Stimulated activated CD8-positive, alpha-beta memory T cell treated with anti-CD3 and anti-CD28 coated beads, Interleukin-4, amount 100 ng/mL, for 24 hours (primary cell): ENCODE data around the gene PPP1R14C.

Source experiments
- DNase-seq: peaks from one replicate; pipeline ENCODE4 v3.0.0-alpha.2; 2020; ENCODE audit warnings: low read depth

PPP1R14C gene

DNA sequence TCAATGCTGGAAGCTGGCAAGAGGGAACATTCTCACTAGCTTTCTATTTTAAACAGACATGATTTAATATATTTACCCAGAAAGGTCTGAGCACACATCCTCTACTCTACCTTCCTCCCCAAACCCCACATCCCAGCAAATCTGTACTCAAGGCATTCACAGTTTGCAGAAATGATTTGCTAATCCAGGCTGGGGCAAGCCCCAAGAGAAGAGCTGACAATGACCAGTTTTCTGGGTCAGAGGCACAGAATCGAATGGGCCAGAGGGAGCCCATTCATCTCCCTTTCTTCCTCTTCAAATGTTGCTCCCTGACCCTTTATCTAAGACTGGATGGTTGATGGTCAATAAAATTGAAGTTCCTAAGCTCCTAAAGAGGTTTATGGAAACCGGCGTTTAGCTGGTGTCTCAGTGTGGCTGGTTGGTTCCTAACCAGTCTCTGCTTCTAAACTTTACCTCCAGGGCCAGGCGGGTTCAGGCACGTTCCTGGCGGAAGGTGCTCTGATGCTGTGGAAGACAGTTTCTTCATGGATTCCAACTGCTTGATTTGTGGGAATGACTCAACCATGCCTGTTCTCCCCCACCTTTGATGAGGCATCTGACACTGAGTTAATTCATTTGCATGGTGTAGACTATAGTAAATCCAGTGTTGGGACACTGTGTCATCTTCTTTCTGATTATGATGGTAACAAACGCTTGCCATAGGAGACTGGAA lies 129.6 kb downstream of the PPP1R14C start:
- no peak for DNase-seq

DNA sequence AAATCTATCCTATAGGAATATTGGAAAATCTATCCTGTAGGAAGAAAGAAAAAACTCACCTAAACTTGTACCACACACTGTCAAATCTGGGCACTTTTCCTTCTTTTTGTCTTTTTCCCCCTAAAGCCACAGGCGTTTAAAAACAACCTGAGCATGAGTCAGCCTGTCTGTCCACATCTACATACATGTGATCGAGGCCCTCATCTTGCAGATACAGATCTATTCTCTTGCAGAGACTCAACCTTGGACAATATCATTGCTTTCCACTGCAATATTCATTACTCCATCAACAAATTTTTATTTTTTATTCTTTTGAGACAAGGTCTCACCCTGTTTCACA lies 130.1 kb downstream of the PPP1R14C start:
- no peak for DNase-seq

DNA sequence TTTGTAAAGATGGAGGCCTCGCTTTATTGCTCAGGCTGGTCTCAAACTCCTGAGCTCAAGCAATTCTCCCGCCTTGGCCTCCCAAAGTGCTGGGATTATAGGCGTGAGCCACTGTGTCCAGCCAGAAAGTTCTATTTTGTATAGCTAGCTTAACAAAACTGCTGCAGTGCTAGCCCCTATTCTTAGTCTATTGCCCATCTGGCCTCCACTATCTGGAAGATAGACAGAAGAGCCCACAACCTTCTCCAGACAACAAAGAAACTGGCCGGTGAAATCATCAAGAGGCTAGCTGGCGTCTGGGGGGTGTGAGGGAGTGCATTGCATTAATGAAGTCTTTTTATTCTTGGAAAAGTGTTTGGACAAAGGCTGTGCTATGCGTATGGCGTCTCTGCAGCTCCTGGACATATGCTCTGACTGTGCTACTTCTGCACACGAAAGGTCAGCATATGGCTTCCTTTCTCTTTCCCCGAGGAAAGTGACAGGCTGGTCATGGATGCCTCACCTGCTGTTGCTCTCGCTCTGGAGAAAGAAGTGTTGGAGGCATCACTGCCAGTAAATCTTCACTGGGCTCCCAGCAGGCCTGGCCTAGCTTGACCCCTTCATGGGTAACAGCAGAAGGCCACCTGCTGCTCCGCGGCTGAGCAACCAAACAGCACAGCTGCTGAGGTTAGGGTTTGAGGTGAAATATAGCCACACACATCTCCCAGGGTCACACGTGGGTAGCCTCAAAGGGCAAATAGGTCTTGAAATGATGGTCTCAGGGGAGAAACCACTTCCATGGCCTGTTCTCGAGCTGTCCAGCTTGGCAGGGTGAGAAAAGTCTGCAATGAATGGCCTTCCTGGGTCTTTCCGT lies 130.8 kb downstream of the PPP1R14C start:
- no peak for DNase-seq

DNA sequence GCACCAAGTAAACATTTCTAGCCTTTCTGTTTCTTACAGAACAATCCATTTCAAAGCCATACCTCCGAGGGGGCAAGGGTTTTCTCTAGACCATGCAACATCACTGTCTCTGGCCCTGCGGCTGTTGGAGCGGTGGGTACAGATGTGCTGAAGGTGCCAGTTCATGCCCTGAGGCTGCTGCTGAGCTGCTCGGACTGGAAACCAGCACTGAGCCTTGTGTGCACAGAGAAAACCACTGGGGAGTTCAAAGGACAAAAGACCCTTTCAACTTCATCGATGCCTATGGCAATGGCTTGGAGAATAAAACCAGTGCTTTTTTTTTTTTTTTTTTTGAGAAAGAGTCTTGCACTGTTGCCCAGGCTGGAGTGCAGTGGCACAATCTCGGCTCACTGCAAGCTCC lies 132.6 kb downstream of the PPP1R14C start:
- DNase-seq = no peak

DNA sequence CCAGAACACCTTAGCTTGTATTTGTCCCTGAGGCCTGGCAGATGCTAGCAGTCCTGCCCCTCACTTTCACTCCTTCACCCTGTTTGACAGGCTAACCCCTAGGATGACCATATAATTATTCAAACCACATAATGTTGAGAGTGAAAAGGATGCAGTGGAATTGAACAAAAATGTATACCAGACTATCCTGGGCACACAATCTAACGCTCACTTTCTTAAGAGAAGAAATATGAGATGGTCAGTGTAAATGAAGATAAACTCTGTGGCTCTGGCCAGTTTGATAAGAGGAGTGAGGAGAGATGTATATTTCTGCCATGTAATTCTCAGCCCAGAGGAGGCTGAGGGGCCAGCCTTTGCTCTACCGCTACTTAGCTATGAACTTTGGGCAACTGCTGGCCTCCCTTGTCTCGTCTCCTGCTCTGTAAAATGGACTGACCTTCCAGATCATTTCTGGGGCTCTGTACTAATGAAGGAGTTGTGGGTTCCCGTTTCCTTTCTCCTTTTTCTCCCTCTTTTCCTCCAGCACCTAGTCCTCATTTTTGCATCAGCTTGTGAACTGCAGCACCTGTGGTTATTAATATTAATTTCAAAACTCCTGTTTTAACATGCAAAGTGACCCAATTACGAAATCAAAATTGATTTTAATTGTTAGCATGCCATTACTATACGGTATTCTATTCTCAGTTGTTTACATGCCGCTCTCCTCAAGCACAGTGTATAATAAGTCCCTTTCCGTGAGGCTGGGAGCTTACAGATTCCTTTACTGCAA lies 133.5 kb downstream of the PPP1R14C start:
- DNase-seq = no peak

DNA sequence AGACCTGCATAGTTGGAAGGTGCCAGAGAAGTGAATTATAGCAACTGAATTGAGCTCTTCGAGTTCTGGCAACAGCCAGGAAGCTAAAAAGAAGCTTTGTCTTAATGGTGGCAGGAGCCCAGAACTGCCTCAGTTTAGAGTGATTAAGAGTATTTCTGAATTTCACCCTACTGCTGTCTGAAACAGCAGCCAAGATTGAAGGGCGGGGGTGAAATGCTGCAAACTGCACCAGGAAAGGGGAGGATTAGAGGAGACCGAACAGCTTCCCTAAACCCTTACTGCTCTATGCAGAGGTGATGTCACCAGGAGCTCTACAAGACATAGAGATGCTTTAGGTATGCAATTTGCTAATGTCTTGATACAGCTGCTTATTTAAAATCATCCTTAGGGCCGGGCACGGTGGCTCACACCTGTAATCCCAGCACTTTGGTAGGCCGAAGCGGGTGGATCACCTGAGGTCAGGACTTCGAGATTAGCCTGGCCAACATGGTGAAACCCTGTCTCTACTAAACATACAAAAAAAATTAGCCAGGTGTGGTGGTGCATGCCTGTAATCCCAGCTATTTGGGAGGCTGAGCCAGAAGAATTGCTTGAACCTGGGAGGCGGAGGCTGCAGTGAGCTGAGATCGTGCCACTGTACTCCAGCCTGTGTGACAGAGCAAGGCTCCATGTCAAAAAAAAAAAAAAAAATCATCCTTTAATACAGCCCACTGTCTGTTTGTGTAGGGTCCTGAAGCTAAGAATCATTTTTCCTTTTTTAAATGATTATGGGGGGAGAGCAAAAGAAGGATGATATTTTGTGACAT lies 134.3 kb downstream of the PPP1R14C start:
- no peak for DNase-seq

DNA sequence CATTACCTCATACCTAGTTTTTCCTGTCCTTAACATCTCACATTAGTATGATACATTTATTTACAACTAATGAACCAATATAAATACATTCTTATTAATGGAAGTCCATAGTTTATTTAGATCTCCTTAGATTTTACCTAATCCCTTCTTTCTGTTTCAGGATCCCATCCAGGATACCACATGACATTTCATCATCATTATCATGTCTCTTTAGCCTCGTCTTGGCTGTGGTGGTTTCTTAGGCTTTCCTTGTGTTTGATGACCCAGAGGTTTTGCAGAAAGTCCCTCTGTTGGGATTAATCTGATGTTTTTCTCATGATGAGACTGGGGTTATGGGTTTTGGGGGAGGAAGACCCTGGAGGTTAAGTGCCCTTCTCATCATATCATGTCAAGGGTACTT lies 136.7 kb downstream of the PPP1R14C start:
- DNase-seq = no peak

DNA sequence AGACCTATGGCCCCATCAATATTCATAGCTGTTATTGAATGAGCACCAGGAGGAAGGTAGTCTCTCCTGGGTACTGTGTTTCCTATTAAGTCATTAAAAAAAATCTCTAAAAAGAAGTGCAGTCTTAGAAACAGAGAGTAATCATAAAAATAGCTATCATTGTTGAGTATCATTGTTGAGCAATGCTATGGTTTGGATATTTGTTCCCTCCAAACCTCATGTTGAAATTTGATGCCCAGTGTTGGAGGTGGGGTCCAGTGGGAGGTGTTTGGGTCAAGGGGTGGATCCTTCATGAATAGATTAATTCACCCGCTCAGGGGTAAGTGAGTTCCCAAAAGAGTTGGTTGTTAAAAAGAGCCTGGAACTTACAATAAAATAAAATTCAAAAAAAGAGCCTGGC lies 137.9 kb downstream of the PPP1R14C start:
- no peak for DNase-seq

DNA sequence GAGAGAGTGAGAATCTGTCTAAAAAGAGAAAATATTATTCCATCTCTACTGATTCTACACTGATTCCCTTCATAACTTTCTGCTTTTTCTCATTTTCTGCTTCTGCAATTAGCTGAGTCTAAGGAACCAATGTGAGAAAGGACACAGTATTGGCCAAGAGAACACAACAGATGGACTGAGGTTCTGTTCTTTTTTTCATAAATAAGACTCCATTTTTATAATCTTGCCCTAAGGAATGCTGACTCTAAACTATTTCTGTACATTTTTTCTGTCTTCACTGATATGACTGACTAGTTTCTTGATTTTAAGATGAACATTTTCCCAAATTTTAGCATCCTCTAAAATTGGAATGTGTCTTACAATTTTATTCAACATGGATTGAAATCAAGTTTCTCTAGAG lies 138.9 kb downstream of the PPP1R14C start:
- no peak for DNase-seq

DNA sequence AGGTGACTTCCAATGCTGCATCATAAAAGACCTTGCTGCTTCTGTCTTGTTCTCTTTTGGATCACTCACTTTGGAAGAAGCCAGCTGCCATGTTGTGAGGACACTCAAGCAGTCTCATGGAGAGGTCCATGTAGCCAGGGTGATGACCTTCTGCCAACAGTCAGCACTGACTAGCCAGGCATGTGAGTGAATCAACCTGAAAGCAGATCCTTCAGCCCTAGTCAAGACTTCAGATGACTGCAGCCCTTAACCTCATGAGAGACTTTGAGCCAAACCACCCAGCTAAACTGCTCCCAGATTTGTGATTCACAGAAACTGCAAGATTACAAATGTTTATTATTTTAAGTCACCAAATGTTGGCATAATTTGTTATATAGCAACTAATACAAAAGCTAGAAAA lies 140.0 kb downstream of the PPP1R14C start:
- DNase-seq = no peak

DNA sequence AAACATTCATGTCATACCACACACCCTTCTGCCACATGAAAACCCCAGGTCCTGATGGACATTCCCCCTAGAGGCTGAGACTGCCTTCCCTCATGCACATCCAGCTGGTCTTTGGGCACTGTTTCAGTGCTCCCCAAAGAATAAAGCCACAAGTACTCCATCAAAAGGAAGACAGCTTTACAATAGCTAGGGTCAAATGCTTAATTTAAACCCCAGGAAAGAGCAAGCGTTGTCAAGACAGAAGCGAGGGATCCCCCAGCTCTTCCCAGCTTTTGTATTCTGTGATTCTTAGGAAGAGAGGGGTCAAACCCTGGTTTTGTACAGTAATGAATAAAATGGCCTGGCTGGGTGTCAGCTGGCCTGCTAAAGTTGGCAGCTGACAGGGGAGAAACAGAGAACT lies 143.6 kb downstream of the PPP1R14C start:
- DNase-seq = no peak

DNA sequence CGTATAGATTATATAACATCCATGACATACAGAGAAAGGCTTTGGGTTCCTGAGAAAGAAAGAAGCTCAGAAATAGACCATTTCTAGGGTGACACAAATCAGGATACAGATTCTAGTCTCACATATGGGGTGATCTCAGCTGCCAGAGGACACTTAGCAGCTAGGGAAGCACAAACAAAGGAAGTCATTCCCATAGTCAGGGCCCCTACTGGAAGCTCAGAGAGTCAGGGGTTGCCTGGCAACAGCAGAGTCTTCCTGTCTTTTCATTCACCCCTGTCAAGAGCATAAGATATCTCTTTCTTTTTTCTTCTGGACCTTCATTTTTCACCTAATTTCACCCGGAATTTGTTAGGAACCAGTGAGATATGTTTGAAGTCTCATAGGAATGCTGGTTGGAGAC lies 144.1 kb downstream of the PPP1R14C start:
- DNase-seq = no peak

DNA sequence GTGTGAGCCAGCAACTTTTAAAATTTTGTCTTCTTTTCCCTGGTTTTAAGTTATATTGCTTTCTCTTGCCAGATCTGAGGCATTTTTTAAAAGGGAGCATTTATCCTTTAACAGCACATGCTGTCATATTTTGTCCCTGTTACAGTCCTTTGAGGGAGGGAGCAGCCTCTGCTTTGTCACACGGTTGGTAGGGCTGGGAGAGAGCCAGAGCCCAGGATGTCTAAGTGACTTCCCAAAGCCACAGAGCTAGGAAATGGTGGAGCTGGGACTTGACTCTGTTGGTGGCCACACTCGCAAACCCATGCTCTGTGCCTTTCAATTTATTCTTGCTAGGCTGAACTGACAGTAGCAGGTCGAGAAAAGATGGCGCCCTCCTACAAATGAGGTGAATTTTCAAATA lies 145.6 kb downstream of the PPP1R14C start:
- DNase-seq = no peak

DNA sequence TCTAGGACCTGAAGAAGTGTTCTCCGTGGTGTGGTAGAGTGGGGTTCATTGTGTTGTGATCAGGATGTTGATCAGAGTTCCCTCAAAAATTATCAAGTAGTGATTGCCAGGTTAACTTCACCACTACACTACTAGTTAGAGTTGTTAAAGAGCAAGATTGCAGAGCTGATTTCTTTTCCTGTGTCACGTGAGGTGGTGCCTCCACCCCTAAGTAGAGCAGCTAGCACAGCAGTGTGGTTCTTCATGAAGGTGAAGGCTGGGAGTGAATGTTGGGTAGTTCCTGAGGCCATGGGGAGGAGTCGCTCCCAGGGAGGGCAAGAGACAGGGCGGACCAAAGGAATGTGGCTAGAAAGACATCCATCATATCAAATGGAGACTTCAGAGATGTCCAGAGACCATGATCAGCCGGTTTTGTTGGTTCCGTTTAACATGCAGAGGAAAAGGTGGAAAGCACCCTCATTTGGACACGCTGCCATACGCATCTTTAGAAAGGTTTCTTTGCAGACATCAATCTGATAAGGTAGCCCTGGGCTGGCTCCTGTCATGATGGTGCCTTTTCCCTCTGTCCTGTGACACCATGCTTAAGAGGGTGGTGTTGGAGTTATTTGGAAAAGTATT lies 146.7 kb downstream of the PPP1R14C start:
- no peak for DNase-seq

DNA sequence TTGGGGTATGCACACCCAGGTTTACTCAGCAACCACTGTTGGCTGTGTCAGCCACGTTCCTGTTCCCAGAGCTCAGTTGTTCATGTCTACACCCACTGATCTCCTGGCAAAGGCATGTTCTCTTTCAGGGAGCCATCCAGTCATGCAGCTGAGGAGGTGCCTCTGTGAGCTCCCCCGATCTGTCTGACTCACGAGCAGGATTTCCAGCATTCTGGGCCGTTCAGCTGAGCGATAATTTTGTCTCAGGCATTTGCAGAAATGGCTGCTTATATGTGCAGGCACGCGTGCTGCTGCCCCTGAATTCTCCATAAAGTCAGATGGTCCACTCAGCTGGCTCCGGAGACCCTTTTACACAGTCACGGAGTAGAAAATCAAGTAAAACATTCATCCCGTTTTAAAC lies 147.6 kb downstream of the PPP1R14C start:
- no peak for DNase-seq

DNA sequence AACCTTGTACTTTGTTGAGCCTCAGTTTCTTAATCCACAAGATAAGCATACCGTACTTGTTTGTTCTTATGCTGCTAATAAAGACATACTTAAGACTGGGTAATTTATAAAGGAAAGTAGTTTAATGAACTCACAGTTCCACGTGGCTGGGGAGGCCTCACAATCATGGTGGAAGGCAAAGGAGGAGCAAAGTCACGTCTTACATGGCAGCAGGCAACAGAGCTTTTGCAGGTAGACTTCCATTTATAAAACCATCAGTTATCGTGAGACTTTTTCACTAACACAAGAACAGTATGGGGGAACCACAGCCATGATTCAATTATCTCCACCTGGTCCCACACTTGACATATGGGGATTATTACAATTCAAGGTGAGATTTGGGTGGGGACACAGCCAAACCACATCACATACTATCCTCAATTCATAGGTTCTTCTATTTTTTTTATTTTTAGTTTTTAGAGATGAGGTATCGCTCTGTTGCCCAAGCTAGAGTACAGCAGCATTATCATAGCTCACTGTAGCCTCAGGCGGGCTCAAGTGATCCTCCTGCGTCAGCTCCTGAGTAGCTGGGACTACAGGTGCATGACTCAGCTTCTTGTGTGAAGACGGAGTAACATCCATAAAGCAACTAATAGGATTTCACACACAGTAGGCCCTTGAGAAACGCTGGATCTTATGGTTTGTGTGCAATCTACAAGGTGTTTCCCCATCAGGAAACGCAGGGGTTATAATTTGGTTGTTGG lies 149.3 kb downstream of the PPP1R14C start:
- no peak for DNase-seq

DNA sequence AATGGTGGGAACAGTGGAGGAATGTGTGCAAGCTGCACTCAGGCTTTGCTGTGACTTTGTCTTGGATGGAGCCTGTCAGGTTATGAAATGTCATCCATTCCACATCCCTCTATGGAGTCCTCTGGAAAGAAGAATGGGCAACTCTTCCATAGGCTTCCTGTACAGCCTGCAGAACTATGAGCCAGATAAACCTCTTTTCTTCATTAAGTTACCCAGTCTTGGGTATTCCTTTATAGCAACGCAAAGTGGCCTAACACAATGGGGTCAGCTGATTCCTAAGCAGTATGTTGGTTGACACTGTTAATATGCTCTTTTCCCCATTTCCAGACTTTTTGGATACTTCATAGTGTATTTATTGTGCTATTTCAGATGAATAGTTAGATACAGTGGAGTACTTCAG lies 150.2 kb downstream of the PPP1R14C start:
- DNase-seq = no peak

DNA sequence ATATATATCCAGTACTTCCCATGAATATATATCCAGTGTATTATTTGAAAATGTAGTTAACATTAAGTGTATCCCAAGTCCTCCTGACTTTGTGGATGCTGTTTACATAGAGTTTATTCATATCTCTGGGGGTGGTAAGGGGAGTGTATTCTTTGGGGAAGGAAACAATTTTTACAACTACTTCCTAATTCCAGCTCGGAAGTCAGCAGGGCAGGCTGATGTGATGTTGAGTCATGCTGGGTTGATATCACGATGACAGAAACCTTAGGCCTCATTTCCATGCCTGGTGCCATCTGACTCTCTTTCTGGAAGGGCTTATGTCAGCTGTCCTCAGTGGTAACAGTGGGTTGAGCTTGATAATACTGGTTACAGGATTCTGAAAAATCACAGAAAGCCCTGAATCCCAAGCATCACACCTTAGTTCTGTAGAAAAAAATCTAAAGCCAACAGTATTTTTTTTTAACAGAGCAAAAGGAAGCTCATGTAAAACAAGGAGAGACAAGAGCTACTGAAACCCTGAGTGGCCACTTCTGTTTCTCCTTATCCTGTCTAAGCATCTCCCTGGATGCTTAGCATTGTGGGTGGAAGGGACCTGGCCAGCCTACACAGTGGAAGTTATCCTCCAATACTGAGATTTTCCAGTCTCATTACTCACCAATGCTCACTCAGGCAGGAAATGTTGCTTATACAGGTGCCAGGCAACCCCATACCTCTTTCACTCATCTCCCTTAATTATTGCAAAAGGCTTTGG lies 150.8 kb downstream of the PPP1R14C start:
- no peak for DNase-seq

DNA sequence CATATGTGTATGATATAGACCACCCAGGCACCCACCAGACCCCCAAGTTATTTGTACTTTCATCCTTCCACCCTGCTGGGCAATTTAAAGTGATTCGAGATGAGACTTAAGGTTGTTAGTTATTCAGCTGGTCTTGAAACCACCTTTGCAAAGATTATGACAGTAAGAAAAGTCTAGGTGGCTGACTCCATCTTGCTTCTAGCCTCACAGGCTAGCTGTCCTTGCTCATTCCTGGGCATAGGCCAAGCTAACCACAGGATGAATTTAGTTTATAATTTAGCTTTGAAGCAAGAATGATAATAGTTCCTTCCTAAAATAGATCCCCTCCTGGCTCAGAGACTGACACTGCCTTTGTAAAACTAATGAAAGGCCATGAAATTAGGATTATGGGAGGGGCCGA lies 154.0 kb downstream of the PPP1R14C start:
- DNase-seq = no peak

DNA sequence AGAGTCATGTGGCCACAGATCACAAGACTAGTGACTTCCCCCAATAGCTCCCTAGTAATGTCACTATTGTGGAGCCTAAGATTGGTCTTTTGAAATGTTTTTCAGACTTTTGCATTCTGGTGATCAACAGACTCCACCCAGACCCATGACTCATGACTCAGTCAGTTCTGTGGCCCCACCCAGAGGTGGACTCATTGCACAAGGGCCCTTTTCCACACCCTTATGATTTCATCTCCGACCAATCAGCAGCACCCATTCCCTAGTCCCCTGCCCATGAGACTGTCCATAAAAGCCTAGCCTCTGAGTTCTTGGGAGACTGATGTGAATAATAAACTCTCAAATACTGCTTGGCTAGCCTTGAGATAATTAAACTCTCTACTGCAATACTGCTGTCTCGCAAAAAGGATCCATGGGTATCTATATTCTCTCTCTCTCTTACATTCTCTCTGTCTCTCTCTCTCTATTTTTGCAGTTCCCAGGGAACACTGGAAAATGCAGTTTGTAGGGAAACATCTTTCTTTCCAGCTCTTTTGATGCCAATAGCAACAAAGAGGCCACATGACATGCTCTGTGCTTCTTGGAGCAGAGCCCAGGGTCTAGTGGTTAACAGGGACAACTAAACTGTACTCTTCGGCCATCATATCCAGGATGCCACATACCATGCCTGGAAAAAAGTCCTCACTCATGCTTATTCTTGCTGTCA lies 154.6 kb downstream of the PPP1R14C start:
- no peak for DNase-seq
